Spleen (tissue), 11 donors: ENCODE data around the gene LONRF2. TPM values are rescaled to one million over a fixed set of nuclear protein-coding genes. Genes with fewer than 3 reads are reported as not detected.
"Not testable (repeated sequence)": the region's sequence is repeated elsewhere in the genome, so short reads cannot be mapped to it uniquely, and the experiment has no call there.

Source experiments
- DNase-seq: peaks from one replicate; pipeline ENCODE4 v3.0.0-alpha.2; 2020
- H3K27ac ChIP-seq, 8 donors: fragments of 200-600 bp; sonication (generic) in 7 of 8; 1 replicate in 4 of 8; 2 replicates in 4 of 8; pipeline versions ENCODE4 v1.5.0 to v1.8.0; 2016 to 2021; ENCODE audit warnings: inconsistent platforms in 4 of 8, mild to moderate bottlenecking in 4 of 8, moderate library complexity in 1 of 8
- H3K27me3 ChIP-seq, 7 donors: fragments of 200-600 bp; sonication (generic) in 6 of 7; replicated peaks in 1 of 7; 1 replicate in 4 of 7; 2 replicates in 3 of 7; pipeline versions ENCODE4 v1.5.0 to v1.8.0; 2016 to 2021; ENCODE audit warnings: inconsistent platforms in 3 of 7, mild to moderate bottlenecking in 1 of 7
- H3K36me3 ChIP-seq, 6 donors: fragments of 200-600 bp; sonication (generic) in 5 of 6; 1 replicate in 4 of 6; 2 replicates in 2 of 6; pipeline versions ENCODE4 v1.5.0 to v1.8.0; 2016 to 2021; ENCODE audit warnings: inconsistent platforms in 2 of 6
- H3K4me1 ChIP-seq, 6 donors: fragments of 200-600 bp; sonication (generic) in 5 of 6; 1 replicate in 3 of 6; 2 replicates in 3 of 6; pipeline versions ENCODE4 v1.5.0 to v1.8.0; 2016 to 2021; ENCODE audit warnings: inconsistent platforms in 3 of 6
- H3K4me3 ChIP-seq, 8 donors: fragments of 200-600 bp; sonication (generic) in 7 of 8; 1 replicate in 4 of 8; 2 replicates in 4 of 8; pipeline versions ENCODE4 v1.5.0 to v1.8.0; 2016 to 2021; ENCODE audit warnings: inconsistent platforms in 4 of 8, mild to moderate bottlenecking in 4 of 8, moderate library complexity in 2 of 8
- H3K9me3 ChIP-seq, 8 donors: fragments of 200-600 bp; sonication (generic) in 7 of 8; 1 replicate in 4 of 8; 2 replicates in 4 of 8; pipeline versions ENCODE4 v1.5.0 to v1.8.0; 2016 to 2021; ENCODE audit warnings: inconsistent platforms in 4 of 8
- POLR2A ChIP-seq, 3 donors: fragments of 450-650 bp; IDR thresholded peaks; one replicate each; pipeline ENCODE4 v1.5.1; 2017; ENCODE audit warnings: antibody characterized with exemption in 3 of 3, mild to moderate bottlenecking in 1 of 3
- POLR2AphosphoS5 ChIP-seq, 3 donors: sonication (generic); formaldehyde crosslinking; IDR thresholded peaks; one replicate each; pipeline ENCODE4 v1.5.1; 2017; ENCODE audit warnings: antibody characterized with exemption in 3 of 3
- WGBS, 5 donors: extraction: QIAGEN DNeasy Blood & Tissue Kit in 3 of 5; methylation state at CpG; one replicate each; pipeline versions ENCODE4 v1.1.5 to v1.1.7; 2013 to 2018; 5-methylcytosine and 5-hydroxymethylcytosine counted together
- intact Hi-C: fragments of 100-400 bp; cut with DNase I; formaldehyde crosslinking; loops from one replicate; pipeline ENCODE4 v1.15.0; 2023; ENCODE audit warnings: low total_unique reads
- polyA plus RNA-seq, 3 donors: library from polyadenylated mRNA; stranded (reverse); fragments of 200-250 nt; gene quantifications; one replicate each; pipeline ENCODE4 v1.2.1, GENCODE V29; 2013
- total RNA-seq, 7 donors: library from RNA; depleted of rRNA in 3 of 7; stranded (reverse); fragments of >200 nt in 3 of 7; fragmentation: NEBNext Ultra II Directional in 4 of 7; extraction: Animal tissue kit (Norgen Biotek cat#: 25700) in 4 of 7; gene quantifications; one replicate each; pipeline versions ENCODE4 v1.1.0 to v1.2.1, GENCODE V29; 2016 to 2021
- TF ChIP-seq, protein P1 (sequence below), 11 experiments: fragments of 200-600 bp in 7 of 11; fragments of 450-650 bp in 4 of 11; sonication (generic) in 4 of 11; IDR thresholded peaks in 8 of 11; conservative IDR thresholded peaks in 3 of 11; 1 replicate in 7 of 11; 2 replicates in 4 of 11; pipeline versions ENCODE4 v1.4.0 to v1.8.0; 2016 to 2021; ENCODE audit warnings: antibody characterized with exemption in 11 of 11, inconsistent platforms in 4 of 11, mild to moderate bottlenecking in 1 of 11
- donor health status: healthy with polysubstance abuse.
- donor health status: DM: no; HTN: no; CAD: no; lungs with moderate emphysema.
- donor health status: DM: no; HTN: no; CAD: no.
- donor health status: Bipolar disorder and iron deficiency.
- donor health status: healthy.
- donor health status: DM: no; HTN: no; CAD: no.
- donor health status: DM: yes; HTN: yes; CAD: no.

LONRF2 gene
- total and polyA plus RNA-seq, 10 donors, result 0.11 to 4.9 (median 1.9) TPM

DNA sequence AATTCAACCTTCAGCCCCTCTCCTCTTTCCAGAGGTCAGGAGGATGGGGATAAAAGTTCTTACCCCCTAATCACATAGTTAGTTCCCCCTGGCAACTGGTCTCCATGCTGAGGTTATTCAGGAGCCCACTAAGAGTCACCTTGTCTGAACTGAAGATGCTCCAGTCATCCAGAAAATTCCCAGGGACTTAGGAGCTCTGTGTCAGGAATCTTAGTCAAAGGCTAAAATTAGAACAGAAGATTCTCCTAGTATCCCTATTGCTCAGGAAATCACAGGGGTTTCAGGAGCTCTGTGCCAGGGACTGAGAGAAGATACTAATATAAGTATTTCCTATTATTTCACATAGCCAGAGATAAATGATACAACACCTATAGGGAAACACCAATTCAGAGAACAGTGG is 37.3 kb upstream of the LONRF2 start:
- TF ChIP-seq POLR2AphosphoS5 (IDR thresholded peaks at IDR 0.05), result no peak
- TF ChIP-seq, protein P1, sequence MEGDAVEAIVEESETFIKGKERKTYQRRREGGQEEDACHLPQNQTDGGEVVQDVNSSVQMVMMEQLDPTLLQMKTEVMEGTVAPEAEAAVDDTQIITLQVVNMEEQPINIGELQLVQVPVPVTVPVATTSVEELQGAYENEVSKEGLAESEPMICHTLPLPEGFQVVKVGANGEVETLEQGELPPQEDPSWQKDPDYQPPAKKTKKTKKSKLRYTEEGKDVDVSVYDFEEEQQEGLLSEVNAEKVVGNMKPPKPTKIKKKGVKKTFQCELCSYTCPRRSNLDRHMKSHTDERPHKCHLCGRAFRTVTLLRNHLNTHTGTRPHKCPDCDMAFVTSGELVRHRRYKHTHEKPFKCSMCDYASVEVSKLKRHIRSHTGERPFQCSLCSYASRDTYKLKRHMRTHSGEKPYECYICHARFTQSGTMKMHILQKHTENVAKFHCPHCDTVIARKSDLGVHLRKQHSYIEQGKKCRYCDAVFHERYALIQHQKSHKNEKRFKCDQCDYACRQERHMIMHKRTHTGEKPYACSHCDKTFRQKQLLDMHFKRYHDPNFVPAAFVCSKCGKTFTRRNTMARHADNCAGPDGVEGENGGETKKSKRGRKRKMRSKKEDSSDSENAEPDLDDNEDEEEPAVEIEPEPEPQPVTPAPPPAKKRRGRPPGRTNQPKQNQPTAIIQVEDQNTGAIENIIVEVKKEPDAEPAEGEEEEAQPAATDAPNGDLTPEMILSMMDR (IDR thresholded peaks at IDR 0.05 in 8 of 11, conservative IDR thresholded peaks at IDR 0.05 in 3 of 11), result no peak
- TF ChIP-seq POLR2A (IDR thresholded peaks at IDR 0.05), result no peak
- peaks cover 0 to 36% (median 27%) of the 10 kb centered on the region in 8 donors for H3K9me3 ChIP-seq
- H3K27me3 ChIP-seq, result peaks cover 0 to 1% (median 0%) of the 10 kb centered on the region in 7 donors
- no peak overlapping the region for H3K27ac ChIP-seq
- H3K36me3 ChIP-seq, result no peaks in the 10 kb centered on the region
- H3K4me3 ChIP-seq, result no peak overlapping the region
- intact Hi-C loops, result no loop called here
- DNase-seq, result no peak
- H3K4me1 ChIP-seq, result no peaks in the 10 kb centered on the region

DNA sequence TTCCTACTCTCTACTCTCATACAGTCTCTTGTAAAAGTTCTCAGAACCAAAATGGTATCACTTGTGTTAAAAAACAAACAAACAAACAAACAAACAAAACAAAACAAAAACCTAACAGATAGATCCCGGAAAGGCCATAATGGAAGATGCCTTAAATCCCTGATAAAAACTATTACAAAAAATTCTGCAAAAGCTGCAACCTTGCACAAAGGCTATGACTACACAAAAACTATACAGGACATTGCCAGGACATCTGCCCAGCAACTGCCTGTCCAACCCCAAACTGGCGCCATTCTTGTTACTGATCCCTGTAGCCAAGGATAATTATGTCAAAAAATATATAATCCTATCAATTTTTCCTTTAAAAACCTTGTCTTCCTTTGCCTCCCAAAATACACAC is 36.3 kb upstream of the LONRF2 start:
- intact Hi-C loops, result no loop called here
- H3K36me3 ChIP-seq, result no peaks in the 10 kb centered on the region

DNA sequence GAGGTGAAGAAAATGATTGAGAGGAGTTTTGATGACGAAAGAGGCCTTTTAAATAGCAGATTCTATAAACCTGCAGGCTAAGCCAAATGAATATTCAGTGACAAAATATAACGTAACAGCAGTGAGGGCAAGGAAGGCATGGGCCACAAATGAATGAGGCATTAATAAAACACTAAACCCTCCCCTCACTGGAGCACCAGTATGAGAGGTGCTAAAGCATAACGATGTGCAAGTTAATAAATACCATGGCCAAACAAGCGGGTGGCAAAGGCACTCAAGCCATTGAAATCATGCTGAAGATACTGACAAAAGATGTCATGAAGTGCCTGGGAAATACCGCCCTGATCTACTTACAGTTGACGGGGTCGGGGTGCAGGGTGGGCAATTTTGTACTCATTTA is 30.2 kb upstream of the LONRF2 start:
- TF ChIP-seq POLR2A (IDR thresholded peaks at IDR 0.05), result no peak
- no peak for TF ChIP-seq POLR2AphosphoS5 (IDR thresholded peaks at IDR 0.05)
- TF ChIP-seq, protein P1 (IDR thresholded peaks at IDR 0.05 in 8 of 11, conservative IDR thresholded peaks at IDR 0.05 in 3 of 11), result no peak
- no peaks in the 10 kb centered on the region for H3K36me3 ChIP-seq
- peaks cover 0 to 4% (median 0%) of the 10 kb centered on the region in 8 donors for H3K9me3 ChIP-seq
- 89 to 95% (median 90%) methylated on average over 7 of the region's 7 CpGs for WGBS, 5 donors
- H3K4me3 ChIP-seq, result no peak overlapping the region
- no peaks in the 10 kb centered on the region for H3K4me1 ChIP-seq
- peaks cover 0 to 19% (median 0%) of the 10 kb centered on the region in 7 donors for H3K27me3 ChIP-seq
- DNase-seq, result no peak
- intact Hi-C loops, result no loop called here
- no peak overlapping the region for H3K27ac ChIP-seq

More for the DNA sequence above, 36.3 kb upstream of the LONRF2 start:
- Histone ChIP-seq H3K27me3 (peaks cover 0 to 5% (median 0%) of the 10 kb centered on the region in 7 donors), H3K4me3 (no peak overlapping the region), H3K4me1 (no peaks in the 10 kb centered on the region), H3K9me3 (peaks cover 0 to 34% (median 27%) of the 10 kb centered on the region in 8 donors), H3K27ac (no peak overlapping the region)
- TF ChIP-seq, protein P1 (IDR thresholded peaks at IDR 0.05 in 8 of 11, conservative IDR thresholded peaks at IDR 0.05 in 3 of 11), result no peak
- TF ChIP-seq POLR2A (IDR thresholded peaks at IDR 0.05), result no peak
- no peak for TF ChIP-seq POLR2AphosphoS5 (IDR thresholded peaks at IDR 0.05)
- 87 to 92% (median 90%) methylated on average over 2 of the region's 2 CpGs for WGBS, 5 donors
- no peak for DNase-seq

DNA sequence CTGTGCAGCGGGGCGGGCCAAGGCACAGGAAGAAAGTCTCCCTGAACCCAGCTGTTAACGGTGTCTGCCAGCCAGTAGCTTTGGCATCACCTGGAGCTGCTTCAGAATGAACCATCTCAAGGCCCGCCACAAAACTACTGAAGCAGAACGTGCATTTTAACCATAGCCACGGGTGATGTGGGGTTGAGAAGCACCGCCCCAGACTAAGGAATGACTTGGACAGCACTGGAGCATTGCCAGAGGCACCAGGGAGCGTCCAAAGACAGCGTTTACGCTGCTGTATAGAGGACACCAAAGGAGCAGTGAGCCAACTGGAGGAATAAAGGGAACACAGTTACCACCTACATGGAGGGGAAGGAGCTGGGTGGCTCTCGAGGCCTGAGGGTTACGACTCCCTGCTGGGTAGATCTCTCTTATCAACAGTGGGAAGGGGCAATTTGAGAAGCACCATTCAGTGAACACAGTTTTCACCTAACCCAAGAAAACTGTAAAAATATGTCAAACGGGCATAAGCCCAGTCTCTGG is 28.4 kb upstream of the LONRF2 start:
- no peaks in the 10 kb centered on the region for H3K36me3 ChIP-seq
- WGBS, 5 donors, result 74 to 82% (median 80%) methylated on average over 13 of the region's 13 CpGs
- peaks cover 0 to 19% (median 0%) of the 10 kb centered on the region in 7 donors for H3K27me3 ChIP-seq
- no peak overlapping the region for H3K27ac ChIP-seq
- DNase-seq, result no peak
- H3K4me1 ChIP-seq, result no peaks in the 10 kb centered on the region
- TF ChIP-seq POLR2A (IDR thresholded peaks at IDR 0.05) (no peak), POLR2AphosphoS5 (IDR thresholded peaks at IDR 0.05) (no peak)
- TF ChIP-seq, protein P1 (IDR thresholded peaks at IDR 0.05 in 8 of 11, conservative IDR thresholded peaks at IDR 0.05 in 3 of 11), result no peak
- intact Hi-C loops, result no loop called here
- H3K4me3 ChIP-seq, result no peak overlapping the region
- no peaks in the 10 kb centered on the region for H3K9me3 ChIP-seq

DNA sequence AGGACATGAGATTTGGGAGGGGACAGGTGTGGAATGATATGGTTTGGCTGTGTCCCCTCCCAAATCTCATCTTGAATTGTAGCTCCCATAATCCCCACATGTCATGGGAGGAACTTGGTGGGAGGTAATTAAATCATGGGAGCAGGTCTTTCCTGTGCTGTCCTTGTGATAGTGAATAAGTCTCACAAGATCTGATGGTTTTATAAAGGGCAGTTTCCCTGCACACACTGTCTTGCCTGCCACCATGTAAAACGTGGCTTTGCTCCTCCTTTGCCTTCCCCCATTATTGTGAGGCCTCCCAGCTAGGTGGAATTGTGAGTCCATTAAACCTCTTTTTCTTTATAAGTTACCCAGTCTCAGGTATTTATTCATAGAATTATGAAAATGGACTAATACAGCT is 22.8 kb upstream of the LONRF2 start:
- H3K27ac ChIP-seq, H3K36me3 ChIP-seq, DNase-seq, H3K4me3 ChIP-seq, H3K4me1 ChIP-seq, intact Hi-C loops: not testable (repeated sequence)
- 21 to 50% (median 45%) methylated on average over 1 of the region's 1 CpG for WGBS, 5 donors
- peaks cover 0 to 18% (median 0%) of the 10 kb centered on the region in 7 donors for H3K27me3 ChIP-seq
- H3K9me3 ChIP-seq, result peaks cover 0 to 34% (median 0%) of the 10 kb centered on the region in 8 donors
